HG03354 (cell line): ENCODE data around the gene ARHGEF1.
"Not testable (repeated sequence)": the region's sequence is repeated elsewhere in the genome, so short reads cannot be mapped to it uniquely, and the experiment has no call there.

Experiments used
- ATAC-seq: cut with Tn5 transposase; IDR thresholded peaks from one replicate; pipeline ENCODE4 v1.9.1; 2021; ENCODE audit warnings: mild to moderate bottlenecking; ENCODE audit not compliant: unreplicated experiment, poor library complexity, severe bottlenecking

ARHGEF1 gene

DNA sequence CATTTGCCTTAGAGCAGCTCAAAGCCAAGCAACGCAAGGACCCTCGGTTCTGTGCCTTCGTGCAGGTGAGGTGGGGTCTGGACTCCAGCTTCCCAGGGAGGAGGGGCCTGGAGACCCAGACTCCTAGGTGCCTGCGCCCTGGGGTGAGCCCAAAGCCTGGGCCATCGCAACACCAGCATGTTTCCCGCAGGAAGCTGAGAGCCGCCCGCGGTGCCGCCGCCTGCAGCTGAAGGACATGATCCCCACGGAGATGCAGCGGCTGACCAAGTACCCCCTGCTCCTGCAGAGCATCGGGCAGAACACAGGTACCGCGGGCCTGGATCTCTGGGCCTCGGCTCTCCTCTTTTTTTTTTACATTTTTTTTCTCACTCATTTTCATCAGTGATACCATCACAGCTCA, 19.6 kb downstream of the ARHGEF1 start:
- no peak for ATAC-seq

DNA sequence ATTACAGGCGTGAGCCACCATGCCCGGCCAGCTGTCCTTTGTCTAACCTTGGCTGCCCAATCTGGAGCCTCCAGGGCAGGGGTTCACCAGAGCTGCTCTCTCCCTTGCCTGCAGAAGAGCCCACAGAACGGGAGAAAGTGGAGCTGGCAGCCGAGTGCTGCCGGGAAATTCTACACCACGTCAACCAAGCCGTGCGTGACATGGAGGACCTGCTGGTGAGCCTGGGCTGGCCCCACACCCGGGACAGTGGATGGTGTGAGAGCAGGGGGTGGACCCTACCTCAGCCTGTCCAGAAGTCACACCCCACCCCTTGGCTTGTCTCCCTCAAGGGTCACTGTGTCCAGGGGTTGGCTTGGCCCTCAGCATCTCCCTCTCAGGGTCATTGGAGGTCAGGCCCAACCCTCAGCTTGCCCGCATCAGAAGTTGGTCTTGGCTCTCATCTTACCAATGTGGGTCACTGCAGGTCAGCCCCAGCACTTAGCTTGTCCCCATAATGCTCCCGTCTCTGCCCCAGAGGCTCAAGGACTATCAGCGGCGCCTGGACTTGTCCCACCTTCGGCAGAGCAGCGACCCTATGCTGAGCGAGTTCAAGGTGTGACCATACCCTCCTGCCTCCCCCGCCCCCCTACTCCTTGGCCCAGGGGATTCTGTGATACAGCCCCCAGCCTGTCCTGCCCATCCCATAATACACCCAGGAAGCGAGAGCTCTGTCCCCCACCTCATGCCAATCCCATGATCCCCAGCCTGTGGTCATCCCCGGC, 20.4 kb downstream of the ARHGEF1 start:
- no peak for ATAC-seq

DNA sequence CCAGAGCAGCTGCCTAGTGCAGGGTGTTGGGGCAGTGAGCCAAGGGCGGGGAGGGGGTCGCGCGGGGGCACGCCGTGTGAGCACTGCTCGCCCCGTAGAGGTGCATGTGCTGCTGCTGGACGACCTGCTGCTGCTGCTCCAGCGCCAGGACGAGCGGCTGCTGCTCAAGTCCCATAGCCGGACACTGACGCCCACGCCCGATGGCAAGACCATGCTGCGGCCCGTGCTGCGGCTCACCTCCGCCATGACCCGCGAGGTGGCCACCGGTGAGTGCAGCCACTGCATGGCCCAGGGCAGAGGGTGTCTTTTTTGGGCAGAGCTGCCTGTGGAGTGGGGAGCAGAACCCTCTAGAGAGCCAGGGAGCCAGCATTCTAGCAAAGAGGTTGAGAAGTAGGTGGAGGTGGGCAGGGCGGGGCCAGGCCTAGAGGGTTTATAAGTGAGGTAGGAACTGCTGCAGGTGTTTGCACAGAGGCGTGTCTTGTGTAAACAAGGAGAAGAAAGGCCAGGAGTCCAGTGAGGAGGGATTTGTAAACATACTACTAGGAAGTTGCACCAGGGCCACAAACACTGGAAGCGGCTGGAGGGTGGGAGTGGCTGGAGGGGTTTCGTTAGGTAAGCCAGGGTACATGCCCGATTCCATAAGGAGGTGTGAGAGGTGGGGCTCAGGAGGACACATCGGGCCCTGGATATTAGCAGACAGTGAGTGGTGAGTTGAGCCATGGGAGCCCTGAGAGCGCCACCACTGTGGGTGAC, 21.3 kb downstream of the ARHGEF1 start:
- ATAC-seq, result no peak

DNA sequence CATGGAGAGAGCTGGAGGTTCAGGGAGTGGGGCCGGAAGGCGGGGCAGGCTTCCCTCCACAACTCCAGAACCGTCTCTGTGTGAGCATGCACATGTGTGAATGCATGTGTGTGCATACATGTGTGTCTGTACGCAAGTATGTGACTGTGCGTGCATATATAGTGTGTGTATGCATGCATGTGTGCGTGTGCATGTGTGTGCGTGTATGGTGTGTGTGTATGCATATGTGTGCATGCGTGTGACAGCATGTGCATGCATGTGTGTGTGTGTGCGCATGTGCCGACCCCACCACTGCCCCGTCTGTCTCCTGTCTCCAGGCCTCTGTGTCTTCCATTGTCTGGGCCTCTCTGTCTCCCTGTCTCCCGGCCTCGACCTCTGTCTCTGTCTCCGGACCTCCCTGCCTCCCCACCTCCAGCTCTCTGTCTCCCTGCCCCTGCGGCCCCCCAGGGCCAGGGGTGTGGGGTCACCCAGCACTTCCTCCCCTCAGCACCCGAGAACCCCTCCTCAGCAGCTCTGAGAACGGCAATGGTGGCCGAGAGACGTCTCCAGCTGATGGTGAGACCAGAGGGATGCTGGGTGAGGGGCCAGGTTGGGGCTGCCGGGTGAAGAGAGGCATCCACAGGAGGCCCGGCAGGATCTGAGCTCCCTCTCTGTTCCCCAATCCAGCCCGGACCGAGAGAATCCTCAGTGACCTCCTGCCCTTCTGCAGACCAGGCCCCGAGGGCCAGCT, 22.5 kb downstream of the ARHGEF1 start:
- no peak for ATAC-seq

DNA sequence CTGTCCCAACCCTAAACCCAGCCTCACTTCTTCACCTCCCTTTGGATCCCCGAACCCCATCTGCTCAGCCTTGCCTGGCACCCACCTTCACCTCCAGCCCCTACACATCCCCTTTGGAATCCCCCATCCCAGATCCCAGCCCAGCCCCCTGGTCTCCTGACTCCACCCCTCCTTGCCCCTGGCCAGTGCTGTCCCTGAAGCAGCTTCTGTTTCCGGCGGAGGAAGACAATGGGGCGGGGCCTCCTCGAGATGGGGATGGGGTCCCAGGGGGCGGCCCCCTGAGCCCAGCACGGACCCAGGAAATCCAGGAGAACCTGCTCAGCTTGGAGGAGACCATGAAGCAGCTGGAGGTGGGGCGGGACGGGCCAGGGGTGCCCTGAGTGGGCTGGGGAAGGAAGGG, 23.3 kb downstream of the ARHGEF1 start:
- no peak for ATAC-seq

DNA sequence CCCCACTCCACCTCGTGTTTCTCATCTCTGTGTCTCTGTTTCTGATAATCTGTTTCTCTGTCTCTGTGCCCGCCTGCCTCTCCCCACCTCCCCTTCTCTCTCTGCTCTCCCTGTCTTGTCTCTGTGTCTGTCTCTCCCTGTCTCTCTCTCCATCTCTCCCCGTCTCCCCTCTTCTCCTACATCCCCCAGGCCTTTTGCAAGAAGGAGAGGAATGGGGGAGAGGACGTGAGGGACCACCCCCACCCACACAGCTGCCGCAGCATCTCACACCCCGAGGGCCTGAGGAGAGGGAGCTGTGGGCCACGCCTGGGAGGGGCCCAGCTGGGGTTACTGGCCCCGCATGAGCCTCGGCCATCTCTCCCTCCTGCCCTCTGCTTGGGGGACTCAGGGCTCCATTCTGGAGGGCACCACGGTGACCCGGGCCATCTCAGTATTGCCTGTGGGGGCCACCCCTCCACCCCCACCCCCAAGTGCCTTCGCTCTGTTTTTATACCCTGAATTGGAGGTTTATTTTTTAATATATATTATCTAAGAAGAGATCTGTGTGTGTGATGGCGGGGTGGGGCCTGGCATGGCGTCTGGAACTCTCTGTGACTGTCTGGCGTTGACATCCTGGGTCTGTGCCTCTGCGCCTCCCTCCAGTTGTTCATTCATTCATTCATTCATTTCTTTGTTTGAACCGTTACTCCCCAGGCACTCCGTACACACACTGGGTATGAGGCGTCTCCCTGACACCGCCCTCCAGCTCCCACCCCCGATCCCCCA, 24.1 kb downstream of the ARHGEF1 start:
- ATAC-seq, result no peak

DNA sequence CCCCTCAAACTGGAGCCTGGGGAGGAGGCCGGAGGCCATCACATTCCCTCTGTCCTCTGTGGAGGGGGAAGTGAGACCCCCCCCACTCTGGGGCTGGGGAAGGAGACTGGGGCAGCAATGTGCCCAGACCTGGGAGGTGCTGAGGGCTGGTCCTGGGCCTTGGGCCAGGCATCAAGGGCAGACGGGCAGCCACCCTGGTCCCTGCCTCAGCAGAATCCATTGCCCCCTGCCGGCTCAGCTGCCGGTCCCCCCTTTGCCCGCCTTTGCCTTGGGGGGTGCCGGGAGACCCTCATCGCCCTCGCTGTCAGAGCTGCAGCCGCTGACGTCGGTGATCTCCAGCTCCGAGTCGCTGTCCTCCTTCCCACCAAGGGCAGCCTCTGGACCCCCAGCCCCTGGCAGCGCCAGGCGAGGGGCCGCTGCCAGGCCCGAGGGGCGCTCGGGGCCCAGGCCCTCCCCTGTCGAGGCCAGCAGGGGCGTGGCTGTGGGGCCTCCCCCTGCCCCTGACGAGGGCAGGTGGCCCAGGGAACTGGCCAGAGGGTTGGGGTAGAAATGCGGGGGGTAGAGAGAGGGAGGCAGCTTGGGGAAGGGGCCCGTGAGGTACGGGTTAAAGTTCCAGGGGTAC, 25.1 kb downstream of the ARHGEF1 start:
- ATAC-seq, result no peak

DNA sequence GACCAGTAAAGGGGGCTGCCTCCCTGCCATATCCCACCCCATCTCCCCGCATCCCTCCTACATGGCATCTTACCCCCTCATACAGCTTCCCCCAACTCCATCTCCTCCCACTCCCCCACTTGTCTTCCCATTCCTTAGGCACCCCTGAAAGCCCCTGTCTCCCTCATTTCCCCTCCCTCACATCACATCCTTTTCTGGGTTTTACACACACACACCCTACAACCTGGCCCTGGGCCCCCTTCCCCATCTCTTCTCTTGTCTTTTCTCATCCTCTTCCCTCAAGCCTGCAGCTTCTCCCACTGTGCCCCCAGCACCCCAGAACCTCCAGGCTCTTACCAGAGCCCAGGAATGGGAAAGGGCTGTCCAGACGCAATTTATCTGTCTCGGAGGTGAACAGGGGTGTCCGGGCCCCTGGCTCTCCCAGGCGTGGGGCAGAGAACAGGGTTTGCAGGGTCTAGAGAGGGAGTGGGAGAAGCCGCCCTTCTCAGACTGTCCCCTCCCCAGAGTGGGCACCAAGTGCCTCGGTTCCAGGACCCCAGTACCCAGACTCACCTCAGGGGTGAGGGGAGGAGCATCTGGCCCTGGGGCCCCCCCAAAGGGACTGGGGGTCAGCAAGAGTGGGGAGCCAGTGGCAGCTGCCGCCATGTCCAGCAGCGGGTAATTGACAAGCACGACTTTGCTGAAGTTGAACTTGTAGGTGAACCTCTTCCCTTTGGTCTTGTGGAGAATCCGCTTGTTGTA, 25.9 kb downstream of the ARHGEF1 start:
- ATAC-seq, result no peak

DNA sequence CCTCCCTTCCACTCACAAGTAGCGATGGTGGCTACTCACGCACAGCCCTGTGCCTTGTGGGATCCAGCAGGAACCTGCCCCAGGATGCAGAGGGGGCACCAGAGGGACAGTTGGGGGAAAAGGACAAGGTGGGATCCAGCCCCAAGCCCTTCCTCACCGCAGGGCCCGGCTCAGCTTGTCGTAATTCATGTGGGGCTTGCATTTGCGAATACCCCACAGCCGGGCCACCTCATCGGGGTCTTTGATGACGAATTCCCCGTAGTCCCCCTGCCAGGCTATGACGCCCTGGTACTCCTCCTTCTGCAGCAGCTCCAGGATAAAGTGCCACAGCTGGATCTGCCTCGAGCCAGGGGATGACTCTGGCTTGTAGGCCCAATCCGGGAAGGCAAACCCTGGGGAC, 26.7 kb downstream of the ARHGEF1 start:
- no peak for ATAC-seq

DNA sequence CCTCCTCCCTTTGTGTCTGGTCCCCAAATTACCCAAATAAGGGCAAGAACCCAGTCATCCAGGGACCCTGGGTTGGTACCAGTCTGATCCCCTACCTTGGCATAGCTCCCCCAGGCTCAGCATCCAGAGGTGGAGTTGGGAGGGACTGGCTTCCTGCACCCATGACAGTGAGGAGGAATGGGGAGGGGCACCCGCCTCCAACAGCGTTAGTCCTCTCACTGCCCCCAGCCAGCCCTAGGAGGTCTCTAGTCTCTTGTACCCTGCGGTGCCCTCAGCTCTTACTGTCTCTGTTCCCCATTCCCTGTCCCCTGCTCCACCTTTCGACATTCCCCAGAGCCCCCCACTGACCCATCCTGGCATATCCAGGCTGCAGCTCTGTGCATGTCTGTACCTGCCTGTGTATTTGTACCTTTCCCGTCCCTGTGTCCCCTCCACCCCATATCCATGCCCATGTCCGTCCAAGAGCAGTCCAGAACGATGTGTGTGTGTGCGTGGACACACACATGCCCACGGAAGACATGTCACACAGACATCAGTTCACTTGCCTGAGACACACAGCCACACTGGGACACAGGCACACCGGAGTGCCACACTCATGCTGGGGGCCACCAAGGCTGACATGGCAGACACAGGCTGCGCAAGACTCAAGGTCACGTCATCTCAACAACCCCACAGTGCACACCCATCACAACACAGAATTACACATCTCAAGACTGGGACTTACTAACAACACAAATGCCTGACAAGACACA, 27.4 kb downstream of the ARHGEF1 start:
- ATAC-seq, result no peak

DNA sequence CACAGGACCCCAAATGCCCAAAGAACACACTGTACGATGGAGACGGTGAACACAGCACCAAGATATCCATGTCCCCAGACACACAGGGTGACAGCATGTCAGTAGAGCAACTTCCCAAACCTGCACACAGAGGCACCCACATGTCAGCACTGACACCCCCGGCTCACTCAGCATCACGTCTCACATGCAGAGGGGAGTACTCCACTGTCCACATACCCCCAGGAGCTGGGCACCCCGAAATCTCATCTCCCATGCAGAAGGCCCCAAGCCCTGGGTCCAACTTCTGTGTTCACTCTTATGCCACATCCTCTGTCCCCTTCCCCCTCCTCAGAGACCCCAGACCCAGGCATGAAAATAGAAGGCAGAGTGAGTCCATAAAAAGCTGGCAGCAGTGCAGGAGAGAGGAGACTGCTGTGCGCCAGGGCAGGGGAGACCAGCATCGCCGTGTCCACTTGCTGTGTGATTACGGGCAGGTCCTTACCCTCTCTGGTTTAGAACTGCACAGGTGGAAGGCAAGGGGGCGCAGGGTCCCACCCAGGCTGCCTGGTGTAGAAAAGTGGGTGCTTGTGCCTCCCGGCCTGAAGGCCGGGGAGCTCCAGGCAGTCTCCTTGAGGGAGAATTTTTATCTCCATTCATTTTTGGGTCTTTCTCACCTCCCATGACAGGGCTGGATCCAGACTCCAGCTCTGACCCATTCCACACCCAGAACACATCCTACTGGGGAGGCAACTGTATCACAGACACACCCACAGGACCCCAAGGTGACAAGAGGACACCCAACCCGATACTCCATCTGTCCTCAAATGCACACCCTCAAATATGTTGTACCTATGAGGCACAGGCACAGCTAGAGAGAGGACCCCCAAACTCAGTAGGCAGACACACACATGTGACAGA, 28.3 kb downstream of the ARHGEF1 start:
- ATAC-seq, result no peak

DNA sequence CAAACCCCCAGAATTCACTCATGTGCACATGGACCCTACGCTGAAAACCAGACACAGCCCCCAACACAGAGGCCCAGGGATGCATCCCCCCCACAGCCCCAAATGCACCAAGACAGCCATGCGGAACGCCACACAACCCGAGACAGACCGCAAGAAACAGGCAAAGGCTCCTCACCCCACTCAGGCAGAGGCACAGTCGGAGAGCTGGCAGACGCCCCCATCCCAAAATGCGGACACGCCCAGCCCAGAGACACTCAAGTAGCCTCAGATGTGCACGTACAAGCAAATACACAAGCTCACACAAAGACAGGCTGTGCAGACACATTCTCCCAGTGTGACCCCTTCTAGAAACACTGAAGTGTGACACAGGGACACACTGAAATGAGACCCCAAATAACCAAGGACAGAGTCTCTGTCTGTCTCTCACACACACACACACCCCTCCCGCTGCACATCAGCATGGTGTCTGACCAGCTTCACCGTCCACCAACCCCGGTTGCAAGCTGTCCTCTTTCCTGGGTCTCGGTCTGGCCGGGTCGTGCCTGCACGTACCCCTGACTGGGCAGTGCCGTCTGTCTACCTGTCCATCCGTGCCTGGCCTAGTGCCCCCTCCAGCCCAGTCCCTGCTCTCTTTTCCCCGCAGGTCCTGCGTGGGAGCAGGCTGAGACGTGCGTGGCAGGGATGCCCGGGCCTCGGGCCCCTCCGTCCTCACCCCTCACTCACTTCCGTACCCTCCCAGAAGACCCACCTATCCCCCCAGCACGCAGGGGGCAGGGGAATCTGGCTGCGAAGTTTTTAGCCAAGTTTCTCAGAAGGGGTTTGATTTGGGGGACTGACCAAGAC, 29.1 kb downstream of the ARHGEF1 start:
- ATAC-seq, result no peak

DNA sequence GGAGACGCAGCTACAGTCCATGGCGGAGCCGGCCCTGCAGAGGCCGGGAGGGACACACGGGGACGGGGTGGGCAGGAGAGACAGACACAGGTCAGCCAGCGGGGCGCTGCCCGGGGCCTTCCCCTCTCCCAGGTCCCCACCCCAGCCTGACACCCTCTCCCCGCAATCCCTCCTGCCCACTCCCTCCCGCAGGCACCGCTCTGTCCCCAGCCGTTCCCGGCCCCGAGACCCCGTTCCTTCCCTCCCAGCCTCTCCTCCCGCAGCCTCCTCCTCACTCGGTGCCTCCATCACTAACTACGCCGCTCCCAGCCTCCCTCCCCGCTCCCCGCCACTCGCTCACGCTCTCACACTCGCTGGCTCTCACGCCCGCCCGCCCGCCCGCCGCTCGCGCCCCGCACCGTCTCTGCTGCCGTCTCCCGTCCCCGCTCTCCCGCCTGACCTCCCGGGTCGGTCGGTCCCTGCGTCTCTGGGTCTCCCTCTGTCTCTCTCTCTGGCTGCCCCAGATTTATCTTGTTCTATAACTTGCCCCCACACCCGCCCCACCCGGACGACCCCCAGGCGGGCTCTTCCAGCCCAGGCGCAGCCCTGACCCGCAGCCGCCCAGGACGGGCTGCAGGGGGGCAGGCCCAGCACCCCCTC, 30.0 kb downstream of the ARHGEF1 start:
- ATAC-seq, result no peak

DNA sequence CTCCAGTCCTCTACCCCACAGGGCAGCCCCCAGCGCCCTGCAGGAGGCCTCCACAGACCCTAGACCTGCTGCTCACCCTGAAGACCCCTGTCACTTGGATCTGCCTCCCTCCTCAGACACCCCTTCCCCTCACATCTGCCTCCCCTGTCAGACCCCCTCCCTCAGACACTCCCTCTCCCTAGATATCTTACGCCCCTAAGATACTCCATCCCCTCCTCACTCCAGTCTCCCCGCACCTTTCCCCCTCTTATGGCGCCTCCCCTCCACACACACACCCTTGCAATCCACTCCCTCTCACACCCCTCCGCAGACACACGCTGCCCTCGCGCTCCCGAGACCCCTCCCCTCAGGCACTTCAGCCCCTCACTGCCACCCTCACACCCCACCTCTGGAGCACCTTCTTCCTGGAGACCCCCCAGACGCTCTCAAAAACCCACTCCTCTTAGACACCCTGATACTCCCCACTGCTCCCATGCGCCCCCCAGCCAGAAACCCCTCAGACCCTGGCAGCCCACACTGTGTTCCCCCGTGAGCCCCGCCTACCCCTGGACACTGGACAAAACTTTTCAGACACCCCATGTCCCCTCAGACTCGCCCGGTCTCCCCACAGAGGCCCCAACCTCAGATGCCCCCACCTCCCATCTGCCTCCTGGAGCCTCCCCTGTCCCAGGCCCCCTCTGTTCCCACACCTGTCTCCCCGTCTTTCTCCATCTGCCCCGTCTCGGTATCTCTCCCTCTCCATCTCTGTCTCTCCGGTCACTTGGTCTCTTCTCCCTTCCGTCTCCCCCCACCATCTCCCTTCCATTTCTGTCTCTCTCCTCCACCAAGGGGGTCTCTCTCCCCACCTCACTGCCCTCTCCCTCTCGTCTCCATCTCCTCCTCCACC, 30.8 kb downstream of the ARHGEF1 start:
- no peak for ATAC-seq

DNA sequence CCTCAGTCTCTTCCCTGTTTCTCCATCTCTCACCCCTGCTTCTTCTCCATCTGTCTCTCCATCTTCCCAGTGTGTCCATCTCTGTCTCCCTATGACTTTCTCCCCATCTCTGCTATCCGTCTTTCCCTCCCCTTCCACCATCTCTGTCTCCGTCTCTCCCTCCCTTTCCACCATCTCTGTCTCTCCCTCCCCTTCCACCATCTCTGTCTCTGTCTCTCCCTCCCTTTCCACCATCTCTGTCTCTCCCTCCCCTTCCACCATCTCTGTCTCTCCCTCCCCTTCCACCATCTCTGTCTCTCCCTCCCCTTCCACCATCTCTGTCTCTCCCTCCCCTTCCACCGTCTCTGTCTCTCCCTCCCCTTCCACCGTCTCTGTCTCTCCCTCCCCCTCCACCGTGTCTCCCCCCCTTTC, 31.4 kb downstream of the ARHGEF1 start:
- ATAC-seq, result not testable (repeated sequence)
